22Rv1 (cell line): ENCODE results near the gene NRG3.

Source experiments
- ZFX ChIP-seq: fragments of 450-650 bp; IDR thresholded peaks from 2 replicates; pipeline ENCODE4 v1.6.1; 2017; ENCODE audit warnings: antibody characterized with exemption, borderline replicate concordance
- TF ChIP-seq, protein P1 (sequence below): fragments of 450-650 bp; IDR thresholded peaks from 2 replicates; pipeline ENCODE4 v1.5.1; 2017; ENCODE audit warnings: mild to moderate bottlenecking

DNA sequence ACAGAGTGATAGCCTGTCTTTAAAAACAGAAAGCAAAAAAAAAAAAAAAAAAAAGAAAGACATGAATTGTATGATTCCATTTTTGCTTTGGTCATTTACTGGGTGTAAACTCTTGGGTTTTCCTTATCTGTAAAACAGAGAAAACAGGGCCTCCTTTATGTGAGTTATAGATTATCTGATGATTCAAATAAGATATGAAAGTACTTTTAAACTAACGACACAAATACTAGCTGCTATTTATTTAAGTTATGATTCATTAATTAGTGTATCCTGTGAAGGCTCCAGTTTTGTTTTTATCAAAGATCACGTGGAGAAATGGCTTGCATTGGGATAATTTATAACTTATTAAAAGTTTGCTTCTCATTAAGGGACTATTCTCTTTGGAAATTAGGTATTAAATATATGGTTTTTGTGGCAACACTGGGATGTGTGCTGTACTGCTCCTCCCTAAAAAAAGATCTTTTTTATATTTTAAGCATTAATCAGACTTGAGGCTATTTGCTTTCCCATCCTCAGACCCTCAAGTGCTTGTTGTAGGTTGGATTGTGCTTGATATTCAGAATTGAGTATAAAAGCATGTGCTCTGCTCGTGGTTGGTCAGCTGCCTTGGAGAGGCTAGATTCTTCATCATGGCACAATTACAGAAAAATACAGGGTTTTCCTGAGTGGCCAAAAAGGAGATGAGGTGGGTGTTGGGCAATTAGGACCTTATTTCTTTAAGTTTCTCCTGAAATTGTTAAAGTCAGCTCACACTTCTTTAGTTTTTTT, 39.9 kb downstream of the NRG3 start:
- TF ChIP-seq, protein P1, sequence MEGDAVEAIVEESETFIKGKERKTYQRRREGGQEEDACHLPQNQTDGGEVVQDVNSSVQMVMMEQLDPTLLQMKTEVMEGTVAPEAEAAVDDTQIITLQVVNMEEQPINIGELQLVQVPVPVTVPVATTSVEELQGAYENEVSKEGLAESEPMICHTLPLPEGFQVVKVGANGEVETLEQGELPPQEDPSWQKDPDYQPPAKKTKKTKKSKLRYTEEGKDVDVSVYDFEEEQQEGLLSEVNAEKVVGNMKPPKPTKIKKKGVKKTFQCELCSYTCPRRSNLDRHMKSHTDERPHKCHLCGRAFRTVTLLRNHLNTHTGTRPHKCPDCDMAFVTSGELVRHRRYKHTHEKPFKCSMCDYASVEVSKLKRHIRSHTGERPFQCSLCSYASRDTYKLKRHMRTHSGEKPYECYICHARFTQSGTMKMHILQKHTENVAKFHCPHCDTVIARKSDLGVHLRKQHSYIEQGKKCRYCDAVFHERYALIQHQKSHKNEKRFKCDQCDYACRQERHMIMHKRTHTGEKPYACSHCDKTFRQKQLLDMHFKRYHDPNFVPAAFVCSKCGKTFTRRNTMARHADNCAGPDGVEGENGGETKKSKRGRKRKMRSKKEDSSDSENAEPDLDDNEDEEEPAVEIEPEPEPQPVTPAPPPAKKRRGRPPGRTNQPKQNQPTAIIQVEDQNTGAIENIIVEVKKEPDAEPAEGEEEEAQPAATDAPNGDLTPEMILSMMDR = no peak
- TF ChIP-seq ZFX = no peak
